Stimulated activated CD4-positive, alpha-beta T cell treated with anti-CD3 and anti-CD28 coated beads, Interleukin-12 subunit alpha, Interleukin-12 subunit beta, amount 100 ng/mL, for 48 hours (primary cell): ENCODE results near the gene FHIP2A.
A peak's percentile ranks its signal among the peaks of the same experiment; 100 is the strongest.
"Not testable (repeated sequence)": the region's sequence is repeated elsewhere in the genome, so short reads cannot be mapped to it uniquely, and the experiment has no call there.

Experiments
- DNase-seq, 3 donors: peaks; one replicate each; pipeline ENCODE4 v3.0.0-alpha.2; 2020; ENCODE audit warnings: low read depth in 2 of 3, low spot score in 1 of 3

Gene FHIP2A

GRCh38 chr10:114811862-114812261 lies 9.7 kb upstream of the FHIP2A start:
- DNase-seq: no peak

- no peak for DNase-seq
Measured at GRCh38 chr10:114815791-114816190, 5.8 kb upstream of the FHIP2A start.

- DNase-seq: no peak
Measured at GRCh38 chr10:114816308-114816707, 5.3 kb upstream of the FHIP2A start.

- DNase-seq: no peak
Measured at GRCh38 chr10:114819322-114819721, 2.3 kb upstream of the FHIP2A start.

- DNase-seq: peak in 1 of 3 donors; percentile 29
Measured at GRCh38 chr10:114821915-114822443, 399 bp downstream of the FHIP2A start.

DNA sequence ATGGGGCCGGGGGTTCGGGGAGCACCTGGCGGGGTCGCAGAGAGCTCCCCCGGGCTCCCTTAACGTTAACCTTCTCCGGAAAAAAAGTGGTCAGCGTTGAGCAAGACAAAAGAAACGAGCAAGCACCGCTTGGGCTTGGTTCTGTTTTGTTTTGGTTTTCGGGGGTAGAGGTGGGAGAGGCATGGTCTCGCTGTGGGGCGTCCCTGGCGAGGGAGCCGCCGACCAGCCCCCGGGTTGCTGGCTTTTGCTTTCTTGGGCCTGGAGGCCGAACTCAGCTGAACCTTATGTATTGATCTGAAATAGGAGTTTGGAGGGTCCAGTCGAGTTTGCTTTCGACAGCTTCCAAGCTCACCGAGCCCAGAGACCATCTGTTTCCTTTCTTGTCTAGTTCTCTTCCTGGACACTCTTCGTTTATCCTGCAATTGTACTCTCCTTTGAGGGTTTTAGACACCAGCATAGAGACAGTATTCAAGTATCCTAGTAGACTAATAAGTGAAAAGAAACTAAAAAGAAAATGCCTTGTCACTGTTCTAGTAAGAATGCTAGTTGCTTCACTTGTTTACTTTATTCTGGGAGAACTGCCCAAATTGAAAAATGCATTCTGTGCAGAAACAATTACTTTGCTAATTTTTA lies 980 bp downstream of the FHIP2A start:
- no peak for DNase-seq

DNA sequence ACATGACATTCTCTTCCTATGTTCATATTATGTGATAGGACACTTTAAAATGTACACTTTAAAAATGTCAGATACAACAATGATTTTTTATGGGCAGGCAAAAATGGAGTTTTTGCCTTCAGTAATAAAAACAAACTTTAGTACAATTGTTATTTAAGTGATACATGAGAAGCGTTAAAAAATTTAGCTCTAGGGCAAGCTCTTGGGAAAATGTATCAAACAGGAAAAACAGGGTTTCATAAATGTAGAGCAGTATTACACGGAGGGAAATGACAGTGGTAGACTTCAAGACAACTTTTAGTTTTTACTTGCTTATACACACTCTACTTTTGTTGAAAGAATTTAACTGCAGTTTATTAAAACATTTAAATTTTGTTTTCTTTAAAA lies 1.5 kb downstream of the FHIP2A start:
- no peak for DNase-seq

- DNase-seq: no peak
Measured at GRCh38 chr10:114824391-114824790, 2.8 kb downstream of the FHIP2A start.

DNA sequence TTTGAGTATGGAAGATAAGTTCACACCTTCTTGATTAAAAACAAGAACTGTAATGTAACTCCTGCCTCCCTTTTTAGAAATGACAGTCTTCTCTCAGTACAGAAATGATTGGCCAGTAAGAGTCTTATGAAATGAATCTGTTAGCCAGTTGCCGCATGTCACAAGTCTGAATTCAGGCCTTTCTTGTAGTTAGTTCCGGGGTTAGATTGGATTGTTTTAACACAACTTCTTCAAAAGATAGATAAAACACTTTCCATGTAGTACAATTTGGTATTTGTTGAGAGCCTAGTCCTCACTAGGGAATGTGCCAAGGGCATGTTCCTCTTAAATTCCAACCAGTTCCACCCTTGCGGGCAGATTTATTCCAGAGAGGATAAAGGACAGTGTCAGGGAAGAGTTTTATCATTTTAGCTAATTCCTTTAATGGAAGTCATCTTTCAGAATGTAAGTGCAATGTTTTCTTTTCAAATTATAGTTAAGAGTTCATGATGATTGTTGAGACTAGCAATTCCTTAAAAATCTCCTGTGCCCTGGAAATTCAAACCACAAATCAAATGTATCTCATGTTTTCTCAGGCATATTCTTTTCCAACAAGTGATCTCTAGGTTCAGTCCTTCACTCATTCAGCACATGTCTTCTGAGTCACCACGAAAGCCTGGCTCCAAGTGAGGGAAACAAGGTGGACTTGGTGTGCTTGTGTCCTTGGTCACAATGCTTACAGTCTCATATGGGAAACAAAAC lies 4.1 kb downstream of the FHIP2A start:
- no peak for DNase-seq

GRCh38 chr10:114829160-114829909 lies 7.8 kb downstream of the FHIP2A start:
- DNase-seq: no peak

- no peak for DNase-seq
Measured at GRCh38 chr10:114831186-114831867, 9.7 kb downstream of the FHIP2A start.

DNA sequence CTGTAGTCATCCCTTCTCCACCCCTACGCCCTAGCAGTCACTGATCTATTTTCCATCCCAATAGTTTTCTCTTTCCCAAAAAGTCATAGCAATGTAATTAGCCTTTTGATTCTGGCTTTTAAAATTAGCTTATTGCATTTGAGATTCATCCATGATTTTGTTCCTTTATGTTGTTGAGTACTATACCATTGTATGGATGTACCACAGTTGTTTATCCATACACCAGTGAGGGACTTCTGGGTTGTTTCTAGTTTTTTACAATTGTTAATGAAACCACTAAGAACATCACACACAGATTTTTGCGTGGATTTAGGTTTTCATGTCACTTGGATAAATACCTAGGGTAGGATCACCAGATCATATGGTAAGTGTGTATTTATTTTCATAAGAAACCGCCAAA lies 16.1 kb downstream of the FHIP2A start:
- DNase-seq: no peak

- DNase-seq: no peak
Measured at GRCh38 chr10:114839901-114840300, 18.3 kb downstream of the FHIP2A start.

GRCh38 chr10:114845978-114846693 lies 24.6 kb downstream of the FHIP2A start:
- no peak for DNase-seq

DNA sequence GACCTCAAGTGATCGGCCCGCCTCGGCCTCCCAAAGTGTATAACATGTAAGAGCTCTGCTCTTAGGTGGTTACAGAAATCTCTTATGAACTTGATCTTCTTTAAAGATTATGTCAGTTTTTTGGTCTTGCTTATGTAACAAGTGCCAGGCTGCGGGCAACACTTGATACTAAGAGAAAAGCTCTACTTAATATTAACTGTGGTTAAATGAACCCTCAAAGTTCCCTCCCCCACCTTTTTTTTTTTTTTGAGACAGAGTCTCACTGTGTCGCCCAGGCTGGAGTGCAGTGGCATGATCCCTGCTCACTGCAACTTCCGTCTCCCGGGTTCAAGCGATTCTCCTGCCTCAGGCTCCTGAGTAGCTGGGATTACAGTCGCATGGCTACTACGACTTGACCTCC lies 25.9 kb downstream of the FHIP2A start:
- not testable (repeated sequence) for DNase-seq

DNA sequence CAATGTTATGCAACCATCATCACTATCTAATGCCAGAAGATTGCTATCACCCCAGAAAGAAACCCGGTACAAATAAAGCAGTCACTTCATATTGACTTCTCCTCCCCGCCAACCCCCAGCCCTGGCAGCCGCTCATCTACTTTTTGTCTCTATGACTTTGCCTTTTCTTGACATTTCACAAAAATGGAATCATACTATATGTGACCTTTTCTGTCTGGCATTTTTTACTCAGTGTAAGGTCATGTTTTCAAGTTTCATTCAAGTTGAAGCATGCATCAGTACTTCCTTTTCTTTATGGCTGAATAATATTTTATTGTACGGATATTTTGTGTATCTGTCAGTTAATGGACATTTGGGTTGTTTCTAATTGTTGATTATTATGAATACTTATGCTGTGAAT lies 28.1 kb downstream of the FHIP2A start:
- DNase-seq: no peak

GRCh38 chr10:114850126-114850525 lies 28.5 kb downstream of the FHIP2A start:
- DNase-seq: no peak

GRCh38 chr10:114851336-114851735 lies 29.8 kb downstream of the FHIP2A start:
- DNase-seq: no peak

- no peak for DNase-seq
Measured at GRCh38 chr10:114852197-114852596, 30.6 kb downstream of the FHIP2A start.

GRCh38 chr10:114854906-114855305 lies 33.3 kb downstream of the FHIP2A start:
- no peak for DNase-seq
